Activated CD4-positive, alpha-beta T cell treated with anti-CD3 and anti-CD28 coated beads, Interleukin-2, amount 50 U/mL, for 24 hours (primary cell): ENCODE results near the gene TTC28.
"Not testable (repeated sequence)": the region's sequence is repeated elsewhere in the genome, so short reads cannot be mapped to it uniquely, and the experiment has no call there.

Experiments used
- DNase-seq, 2 donors: peaks; one replicate each; pipeline ENCODE4 v3.0.0-alpha.2; 2020; ENCODE audit warnings: low read depth in 1 of 2, low spot score in 1 of 2

Gene TTC28

DNA sequence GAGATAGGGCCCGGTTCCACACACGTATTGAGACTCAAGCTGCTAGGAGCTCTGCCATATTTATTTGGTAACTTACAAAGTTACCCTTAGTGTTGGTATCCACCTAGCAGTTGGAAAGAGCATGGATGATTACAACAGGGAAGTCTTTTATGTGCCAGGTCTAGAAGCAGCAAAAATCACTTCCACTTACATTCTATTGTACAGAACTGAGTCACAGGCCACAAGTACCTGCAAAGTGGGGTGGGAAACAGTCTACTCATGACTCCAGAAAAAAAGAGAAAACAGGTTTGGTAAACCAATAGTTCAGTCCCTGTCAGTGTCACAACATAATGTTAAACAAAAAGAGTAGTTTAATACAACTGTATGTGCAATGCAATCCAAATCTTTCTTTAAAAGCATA, 480.9 kb downstream of the TTC28 start:
- no peak for DNase-seq

DNA sequence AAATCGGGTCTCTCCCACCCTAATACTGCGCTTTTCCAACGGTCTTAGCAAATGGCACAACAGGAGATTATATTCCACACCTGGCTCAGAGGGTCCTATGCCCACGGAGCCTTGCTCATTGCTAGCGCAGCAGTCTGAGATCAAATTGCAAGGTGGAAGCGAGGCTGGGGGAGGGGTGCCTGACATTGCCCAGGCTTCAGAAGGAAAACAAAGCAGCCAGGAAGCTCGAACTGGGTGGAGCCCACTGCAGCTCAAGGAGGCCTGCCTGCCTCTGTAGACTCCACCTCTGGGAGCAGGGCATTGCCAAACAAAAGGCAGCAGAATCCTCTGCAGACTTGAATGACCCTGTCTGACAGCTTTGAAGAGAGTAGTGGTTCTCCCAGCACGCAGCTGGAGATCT, 488.1 kb downstream of the TTC28 start:
- DNase-seq: not testable (repeated sequence)

DNA sequence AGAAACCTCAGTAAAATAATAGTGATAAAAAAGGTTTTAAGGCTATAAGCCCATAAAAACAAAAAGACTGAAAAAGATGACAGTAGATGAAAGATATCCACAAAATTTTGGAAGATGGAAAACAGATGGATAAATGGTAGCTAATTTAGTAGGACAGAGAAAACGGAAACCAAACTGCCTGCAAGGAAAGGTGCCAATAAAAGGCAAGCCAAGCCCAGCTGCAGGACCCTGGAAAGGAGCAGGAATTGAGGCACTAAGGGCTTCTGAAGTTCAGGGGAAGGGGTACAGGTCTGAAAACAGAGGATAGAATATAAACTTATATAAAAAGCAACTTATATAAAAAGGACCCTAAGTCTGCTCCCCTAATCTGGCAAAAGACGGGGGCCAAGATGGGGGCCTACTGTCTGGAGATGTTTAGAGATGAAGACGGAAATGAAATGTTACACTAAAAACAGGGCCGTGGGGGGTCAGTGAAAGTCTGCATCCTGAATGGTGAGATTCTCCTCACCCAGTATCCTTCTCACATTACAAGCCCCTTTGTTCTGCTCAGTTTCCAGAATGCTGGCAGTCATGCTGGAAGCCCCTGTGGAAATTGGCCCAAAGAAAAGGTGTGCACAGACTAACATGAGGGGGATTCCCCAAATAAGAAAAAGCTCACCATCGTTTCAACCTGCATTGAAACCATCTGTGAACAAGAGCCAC, 491.3 kb downstream of the TTC28 start:
- no peak for DNase-seq

DNA sequence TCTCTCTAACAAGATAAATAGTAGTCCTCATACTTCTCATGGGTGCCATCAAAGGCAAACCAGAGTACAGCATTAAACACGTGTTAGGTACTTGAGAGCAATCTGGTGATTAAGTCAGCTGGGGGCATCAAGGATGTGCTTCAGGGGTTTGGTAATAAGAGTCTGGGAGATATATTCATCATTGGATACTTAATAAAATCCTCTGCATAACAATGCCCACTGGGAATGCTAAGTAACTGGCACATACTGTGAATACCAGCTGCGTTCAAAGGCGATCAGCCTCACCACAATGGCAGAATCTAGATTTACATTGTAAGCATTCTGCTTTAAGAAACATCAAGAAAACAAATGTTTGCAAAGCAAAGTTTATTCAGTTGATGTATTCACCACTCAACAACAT, 492.0 kb downstream of the TTC28 start:
- no peak for DNase-seq

DNA sequence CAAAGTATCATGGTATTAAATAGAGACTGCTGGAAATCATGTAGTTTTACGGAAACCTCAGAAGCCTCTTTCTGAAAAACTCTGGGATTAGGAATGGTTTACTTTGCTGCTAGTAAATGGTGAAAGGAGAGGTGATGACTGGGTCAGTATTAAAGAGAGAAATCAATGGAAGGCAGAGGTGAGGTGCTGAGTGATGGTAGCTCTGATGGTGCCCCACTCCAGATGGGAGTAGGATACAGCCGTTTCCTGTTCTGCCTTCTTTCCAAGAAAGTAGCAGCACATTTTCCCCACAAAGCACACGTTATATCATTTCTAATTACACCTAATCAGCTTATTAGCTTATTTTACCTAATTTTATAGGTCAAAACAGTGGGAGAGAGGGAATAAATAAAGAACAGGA, 493.0 kb downstream of the TTC28 start:
- no peak for DNase-seq

DNA sequence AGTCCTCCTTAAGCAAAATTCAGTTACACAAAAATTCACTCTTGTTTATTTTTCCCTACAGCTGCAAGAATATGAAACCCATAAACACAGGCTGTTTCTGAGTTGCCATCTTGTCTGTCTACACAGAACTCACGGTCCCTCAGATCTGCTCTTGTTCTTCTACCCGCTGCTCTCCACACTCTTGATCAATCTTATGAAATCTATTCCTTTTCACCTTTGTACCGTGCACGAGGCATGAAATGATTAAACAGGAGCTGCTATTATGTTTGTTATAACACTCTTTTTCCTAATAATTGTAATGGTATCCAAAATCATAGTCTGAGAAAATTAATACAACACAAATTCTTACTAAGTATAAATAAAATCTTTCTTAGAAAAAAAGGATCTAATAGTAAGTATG, 494.5 kb downstream of the TTC28 start:
- no peak for DNase-seq

DNA sequence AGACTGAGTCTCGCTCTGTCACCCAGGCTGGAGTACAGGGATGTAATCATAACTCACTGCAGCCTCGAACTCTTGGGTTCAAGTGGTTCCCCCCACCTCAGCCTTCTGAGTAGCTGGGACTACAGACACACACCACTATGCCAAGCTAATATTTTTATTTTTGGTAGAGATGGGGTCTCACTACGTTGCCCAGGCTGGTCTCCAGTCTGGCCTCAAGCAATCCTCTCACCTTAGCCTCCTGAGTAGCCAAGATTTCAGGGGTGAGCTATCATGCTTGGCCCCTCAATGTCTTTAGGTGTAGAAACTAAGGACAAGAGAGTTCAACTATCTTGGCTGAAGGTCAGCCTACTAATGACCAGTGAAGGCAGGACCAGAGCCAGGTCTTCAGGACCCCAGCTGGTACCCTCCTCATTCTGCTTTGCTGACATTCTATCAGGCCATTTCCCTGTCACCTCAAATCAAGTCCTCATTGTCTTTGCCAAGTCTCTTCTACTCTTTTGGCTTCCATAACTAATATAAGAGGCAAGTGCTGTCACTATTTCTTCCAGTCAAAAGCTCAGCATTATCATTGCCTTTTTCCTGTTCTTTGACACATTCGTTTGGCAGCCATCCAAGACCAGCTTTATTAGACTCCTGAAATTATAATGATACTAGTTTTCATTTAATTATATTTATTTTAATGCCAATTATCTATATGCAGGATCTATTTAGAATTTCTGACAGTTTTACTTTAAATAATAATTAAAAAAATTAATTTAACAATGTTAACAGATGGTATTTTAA, 496.4 kb downstream of the TTC28 start:
- no peak for DNase-seq

DNA sequence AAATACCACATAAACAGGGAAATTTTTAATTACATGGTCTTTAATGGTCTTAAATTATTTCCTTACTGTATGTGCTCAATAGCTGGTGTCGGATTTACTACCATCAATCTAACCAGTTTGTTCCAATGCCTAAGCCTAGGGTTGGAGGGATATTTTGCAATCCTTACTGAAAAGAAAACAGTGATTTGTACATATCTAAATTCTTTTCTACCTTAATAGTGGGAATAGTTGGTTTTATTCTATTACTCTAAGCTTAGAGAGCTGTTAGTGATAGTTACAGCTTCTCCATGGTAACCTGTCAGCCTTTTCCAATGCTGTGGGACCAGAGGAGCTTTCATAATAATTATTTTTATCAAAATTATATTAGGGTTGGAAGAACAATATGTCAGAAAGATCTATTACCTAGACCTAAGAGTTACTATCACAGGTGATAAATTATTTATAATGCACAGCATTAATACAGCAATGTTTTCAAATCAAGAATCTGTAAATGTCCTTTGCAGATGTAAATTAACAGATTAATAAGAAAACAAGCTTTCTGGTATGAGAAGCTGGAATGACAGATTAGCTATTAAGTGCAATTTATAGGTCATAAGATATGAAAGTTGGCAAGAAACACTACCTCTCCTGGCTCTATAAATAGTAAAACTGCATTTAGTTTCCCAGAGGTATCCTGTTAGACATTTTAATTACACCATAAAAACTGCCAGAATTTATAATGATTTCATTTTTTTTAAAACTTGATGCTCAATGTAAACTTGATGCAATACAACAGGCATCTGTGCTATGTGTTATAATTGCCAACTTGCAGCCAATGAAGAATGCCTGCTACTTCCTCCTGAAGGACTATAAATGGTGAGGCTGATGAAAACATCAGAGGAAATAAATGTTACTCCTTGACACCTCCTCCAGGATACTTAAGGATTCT, 498.6 kb downstream of the TTC28 start:
- no peak for DNase-seq

DNA sequence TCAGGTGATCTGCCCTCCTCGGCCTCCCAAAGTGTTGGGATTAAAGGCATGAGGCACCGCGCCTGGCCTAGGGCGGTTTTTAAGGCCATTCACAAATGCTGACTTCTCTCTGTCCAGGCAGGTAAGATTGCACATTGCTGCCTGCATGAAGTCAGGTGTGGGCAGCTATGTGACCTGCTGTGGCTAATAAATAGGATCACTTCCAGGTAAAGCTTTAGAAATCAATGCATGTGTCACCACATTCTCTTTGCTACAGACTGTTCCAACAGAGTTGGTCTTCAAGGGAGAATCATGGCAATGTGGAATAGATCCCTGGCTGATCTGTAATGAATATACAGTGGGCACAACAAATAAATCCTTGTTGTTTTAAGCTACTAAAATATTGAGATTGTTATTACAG, 500.2 kb downstream of the TTC28 start:
- DNase-seq: no peak

DNA sequence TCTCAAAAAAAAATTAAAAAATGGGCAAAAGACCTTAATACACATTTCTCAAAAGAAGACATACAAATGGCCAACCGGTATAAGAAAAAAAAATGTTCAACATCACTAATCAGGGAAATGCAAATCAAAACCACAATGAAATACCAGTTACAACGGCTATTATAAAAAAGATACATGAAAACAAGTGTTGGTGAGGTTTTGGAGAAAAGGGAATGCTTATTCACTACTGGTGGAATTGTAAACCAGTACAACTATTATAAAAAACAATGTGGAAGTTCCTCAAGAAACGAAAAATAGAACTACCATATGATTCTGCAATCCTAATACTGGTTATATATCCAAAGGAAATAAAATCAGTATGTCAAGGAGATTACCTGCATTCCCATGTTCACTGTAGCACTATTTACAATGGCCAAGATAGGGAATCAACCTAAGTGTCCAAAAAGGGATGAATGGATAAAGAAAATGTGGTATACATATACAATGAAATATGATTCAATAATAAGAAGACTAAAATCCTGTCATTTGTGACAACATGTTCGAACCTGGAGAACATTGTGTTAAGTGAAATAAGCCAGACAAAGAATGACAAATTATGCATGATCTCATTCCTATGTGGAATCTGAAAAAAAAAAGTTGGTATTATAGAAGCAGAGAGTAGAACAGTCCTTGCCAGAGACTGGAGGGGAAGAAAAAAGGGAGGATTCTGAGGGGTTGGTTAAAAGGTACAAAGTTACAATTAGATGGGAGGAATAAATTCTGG, 503.7 kb downstream of the TTC28 start:
- DNase-seq: no peak

DNA sequence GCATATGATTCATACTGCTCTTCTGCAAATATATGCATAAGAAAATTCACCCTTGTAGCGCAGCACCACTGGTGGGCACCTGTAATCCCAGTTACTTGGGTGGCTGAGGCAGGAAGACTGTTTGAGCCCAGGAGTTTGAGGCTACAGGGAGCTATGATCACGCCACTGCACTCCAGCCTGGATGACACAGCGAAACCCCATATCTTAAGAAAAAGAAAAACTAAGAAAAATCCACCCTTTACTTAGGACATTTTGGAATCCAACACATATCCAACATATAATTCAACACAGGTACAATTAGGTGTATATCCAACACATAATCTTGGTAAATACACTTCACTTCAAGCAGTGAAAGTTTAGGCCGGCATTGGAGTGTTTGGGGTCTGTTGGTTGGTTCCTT, 505.1 kb downstream of the TTC28 start:
- DNase-seq: no peak

DNA sequence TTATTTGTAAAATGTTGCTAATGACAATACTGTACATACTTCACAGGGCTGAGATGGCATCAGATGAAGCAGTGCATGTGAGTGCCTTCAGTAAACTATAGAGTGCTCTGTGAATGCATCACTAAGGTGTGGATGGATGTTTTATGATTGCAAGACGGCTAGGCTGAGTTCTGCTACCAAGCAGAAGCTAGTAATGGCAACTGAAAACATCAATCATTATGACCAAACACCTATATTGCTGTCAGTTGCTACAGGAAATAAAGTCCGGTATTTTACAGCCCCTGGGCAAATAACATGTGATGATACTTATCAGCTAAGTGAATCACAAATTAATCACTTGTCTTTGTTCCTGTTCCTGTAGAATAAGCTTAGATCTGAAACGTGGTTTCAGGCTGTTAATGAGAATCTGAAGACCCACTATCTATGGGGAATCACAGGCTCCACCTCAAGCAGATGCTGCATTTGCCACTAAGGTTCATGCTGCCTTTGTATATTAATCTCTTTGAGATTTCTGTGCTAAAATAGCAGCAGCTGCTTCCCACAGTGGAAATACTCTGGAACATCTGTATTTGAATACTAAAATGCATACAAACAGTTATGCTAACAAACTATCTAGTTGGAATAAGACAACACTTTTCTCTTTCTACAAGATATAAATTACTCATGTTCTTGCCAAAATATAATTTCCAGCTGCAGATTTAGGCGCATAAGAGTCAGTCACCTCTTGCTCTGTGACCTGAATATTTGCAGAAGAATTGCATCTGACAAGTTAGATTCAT, 506.6 kb downstream of the TTC28 start:
- DNase-seq: no peak

DNA sequence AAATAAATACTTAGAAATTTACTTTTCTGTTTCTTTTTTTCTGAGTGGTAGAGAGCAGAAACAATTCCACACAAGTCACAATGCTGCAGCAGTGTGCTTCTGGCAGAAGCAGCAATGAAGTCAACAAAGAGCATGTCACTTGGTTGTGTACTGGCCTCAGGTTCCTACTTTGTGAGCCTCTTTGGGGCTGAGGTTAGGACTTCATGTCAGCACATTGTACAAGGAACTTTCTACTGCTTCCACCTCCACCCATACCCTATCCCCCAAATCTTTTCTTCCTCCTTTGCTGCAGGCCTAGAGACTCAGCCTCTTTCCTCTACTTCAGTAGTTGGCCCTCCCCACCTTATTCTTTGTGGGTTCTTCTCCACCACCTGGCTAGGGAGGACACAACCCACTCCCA, 507.9 kb downstream of the TTC28 start:
- DNase-seq: no peak

DNA sequence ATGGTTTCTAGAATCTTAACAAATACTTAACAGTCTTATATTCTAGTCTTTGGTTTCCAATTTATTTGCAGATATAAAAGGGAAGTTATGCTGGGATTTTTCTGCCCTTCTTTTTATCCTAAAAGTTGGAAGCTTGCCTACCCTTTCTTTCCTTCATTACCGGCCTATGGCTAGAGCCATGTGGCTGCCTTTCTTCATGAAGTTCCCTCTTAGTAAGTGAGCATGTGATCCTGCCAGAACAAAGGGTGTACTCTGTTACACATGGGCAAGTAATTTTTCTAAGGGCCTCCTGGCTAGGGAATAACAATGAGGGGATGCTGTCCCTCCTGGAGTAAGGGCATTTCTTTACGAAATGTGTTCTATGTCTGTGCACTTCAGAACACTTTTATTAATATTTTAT, 508.5 kb downstream of the TTC28 start:
- no peak for DNase-seq

DNA sequence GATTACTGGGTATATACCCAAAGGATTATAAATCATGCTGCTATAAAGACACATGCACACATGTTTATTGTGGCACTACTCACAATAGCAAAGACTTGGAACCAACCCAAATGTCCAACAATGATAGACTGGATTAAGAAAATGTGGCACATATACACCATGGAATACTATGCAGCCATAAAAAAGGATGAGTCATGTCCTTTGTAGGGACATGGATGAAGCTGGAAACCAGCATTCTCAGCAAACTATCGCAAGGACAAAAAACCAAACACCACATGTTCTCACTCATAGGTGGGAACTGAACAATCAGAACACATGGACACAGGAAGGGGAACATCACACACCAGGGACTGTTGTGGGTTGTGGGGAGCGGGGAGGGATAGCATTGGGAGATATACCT, 510.3 kb downstream of the TTC28 start:
- not testable (repeated sequence) for DNase-seq

DNA sequence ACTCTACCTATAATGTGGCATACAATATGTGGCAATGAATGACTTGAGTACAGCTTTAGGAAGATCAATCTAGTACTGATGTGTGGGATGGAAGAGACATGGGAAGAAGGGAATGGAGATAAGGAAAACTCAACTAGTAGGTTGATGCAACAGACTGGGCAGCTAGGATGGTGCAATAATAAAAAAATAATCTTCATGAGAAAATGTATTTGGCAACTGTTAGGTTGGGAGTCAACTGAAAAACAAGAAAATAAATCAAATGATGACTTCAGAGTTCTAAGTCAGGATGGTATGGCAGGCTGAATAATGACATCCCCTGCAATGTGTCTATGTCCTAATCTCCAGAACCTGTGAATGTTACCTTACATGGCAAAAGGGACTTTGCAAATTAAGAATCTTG, 523.8 kb downstream of the TTC28 start:
- no peak for DNase-seq

DNA sequence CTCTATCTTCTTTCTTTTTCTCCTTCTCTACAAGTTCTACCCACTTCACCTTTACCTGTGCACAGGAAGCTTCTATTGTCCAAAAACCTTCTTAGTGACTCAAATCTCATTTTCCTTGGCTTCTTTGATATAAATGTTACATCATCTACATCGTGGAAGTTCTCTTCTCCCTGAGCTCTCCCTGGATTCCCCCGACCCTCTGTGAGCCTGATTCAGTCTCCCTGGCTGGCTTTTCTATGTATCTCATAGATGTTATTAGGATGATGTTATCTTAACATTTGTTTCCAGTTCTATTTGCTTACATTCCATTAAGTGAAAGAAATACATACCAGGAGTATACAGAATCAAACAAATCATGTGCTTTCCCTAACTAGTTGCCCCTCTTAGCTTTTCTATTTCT, 524.8 kb downstream of the TTC28 start:
- DNase-seq: no peak

DNA sequence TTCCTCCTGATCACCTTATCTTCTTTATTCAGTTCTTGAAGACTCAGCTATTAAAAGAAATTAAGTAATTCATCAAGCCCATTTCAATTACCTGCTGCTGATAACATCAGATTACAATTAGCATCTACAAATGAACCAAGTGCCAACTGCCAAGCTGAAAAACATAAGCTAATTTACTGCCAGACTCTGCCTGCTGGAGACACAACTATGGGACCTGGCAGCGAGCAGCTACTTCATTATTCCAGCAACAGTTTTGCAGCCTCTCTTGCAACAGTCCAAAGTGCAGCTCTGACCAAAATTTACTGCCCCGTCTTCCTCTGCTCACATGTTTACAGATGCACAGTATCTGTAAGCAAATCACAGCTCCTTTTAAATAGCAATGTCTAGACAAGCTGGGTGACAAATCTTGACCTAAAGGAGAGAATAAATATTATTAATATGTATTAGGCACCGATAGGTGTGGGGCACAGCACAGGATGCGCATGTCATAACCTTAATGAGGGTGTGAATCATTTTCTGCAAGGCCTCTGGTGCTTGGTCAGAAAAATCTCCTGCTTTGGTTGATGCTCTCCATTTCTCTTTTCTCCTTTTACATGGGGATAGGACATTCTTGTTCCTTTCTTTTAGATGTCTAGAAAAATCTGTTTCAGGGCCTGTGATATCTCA, 528.4 kb downstream of the TTC28 start:
- no peak for DNase-seq

DNA sequence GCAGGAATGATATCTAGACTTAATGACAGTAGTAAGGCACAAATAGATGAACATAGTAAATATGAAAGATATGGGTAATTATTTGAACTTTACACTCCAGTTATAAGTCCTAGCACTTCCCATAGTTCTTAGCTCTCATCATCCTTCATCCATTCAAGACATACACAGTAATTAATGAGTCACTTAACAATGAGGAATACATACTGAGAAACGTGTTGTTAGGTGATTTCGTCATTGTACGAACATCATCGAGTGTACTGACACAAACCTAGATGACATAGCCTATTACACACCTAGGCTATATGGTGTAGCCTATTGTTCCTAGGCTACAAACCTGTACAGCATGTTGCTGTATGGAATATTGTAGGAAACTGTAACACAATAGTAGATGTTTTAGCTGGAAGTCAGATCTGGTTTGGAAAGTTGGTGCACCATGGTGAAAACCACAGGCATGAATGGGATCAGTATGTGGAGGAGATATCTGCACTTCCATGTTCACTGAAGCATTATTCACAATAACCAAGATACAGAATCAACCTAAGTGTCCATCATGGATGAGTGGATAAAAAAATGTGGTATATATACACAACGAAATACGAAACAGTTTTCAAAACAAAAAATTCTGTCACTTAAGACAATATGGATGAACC, 530.7 kb downstream of the TTC28 start:
- no peak for DNase-seq
